ENCODE data around the gene NGFR. TPM values are rescaled to one million over a fixed set of nuclear protein-coding genes. Genes with fewer than 3 reads are reported as not detected.

The NGFR gene
- 0.95 to 1.1 TPM (median 1.1 TPM) in 5 replicates for total RNA-seq (2022; extraction: Qiagen RNA extraction)

DNA sequence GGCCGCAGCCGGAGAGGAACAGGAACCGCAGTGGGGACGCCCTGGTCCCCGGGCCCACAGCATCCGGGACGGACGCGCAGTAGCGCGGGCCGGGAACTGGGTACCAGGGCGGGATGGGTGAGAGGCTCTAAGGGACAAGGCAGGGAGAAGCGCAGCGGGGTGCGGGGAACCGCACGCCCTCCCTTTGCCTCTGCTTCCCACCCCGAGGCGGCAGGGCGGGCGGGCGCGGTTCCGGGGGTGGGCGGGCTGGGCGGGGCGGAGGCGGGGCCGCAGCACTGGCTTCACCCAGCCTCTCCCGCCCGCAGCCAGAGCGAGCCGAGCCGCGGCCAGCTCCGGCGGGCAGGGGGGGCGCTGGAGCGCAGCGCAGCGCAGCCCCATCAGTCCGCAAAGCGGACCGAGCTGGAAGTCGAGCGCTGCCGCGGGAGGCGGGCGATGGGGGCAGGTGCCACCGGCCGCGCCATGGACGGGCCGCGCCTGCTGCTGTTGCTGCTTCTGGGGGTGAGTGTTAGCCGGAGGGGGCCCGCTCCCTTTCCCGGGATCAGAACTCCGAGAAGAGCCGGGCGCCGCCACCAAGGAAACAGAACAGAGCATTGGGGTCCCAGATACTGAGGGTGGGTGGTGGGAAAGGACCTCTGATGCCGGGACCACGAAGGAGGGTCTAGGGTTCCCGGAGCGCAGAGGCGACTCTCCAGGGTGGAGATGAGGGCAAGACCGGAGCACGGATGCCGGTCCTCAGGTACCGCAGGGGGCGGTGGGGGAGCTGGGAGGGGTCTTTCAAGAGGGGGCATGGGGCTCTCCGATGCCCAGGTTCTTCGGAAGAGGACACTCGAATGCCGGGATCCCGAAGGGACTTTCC is at the start of gene NGFR:
NGFR (plus strand) TSS at position 308 of the 856 bp plus-strand sequence; CDS start at position 433, 125 bp downstream.

Other genes starting within 250 kb of the NGFR start
- gene ZNF652, start 133.0 kb upstream of the NGFR start, total RNA-seq (2022; extraction: Qiagen RNA extraction) = 7.3 to 10.6 TPM (median 8.9 TPM) in 5 replicates
- 340 to 469 TPM (median 456 TPM) in 5 replicates for gene PHB1, start 80.4 kb upstream of the NGFR start, total RNA-seq (2022; extraction: Qiagen RNA extraction)
- gene NXPH3, start 80.6 kb downstream of the NGFR start, total RNA-seq (2022; extraction: Qiagen RNA extraction) = 1.1 to 1.5 TPM (median 1.5 TPM) in 5 replicates
- gene SPOP, start 182.8 kb downstream of the NGFR start, total RNA-seq (2022; extraction: Qiagen RNA extraction) = 40.5 to 47.9 TPM (median 42.3 TPM) in 5 replicates
- 87.4 to 95.8 TPM (median 89.0 TPM) in 5 replicates for gene SLC35B1, start 212.7 kb downstream of the NGFR start, total RNA-seq (2022; extraction: Qiagen RNA extraction)

All from A549 treated with AZD2906 at 1 μM for 4 hours (cell line).